Brain microvascular endothelial cell (primary cell): Measurements from ENCODE around the gene CSTF3.
A peak's percentile ranks its signal among the peaks of the same experiment; 100 is the strongest.

Source experiments
- DNase-seq: peaks from one replicate; pipeline ENCODE4 v3.0.0-alpha.2; 2020
- H3K27ac ChIP-seq: fragments of 250-450 bp; sonication (Bioruptor Pico); 2 replicates; pipeline ENCODE4 v1.5.1; 2020; ENCODE audit warnings: mild to moderate bottlenecking, moderate library complexity
- H3K27me3 ChIP-seq: fragments of 250-450 bp; sonication (Bioruptor Pico); replicated peaks from 2 replicates; pipeline ENCODE4 v1.5.1; 2020; ENCODE audit warnings: mild to moderate bottlenecking
- H3K36me3 ChIP-seq: fragments of 250-450 bp; sonication (Bioruptor Pico); replicated peaks from 2 replicates; pipeline ENCODE4 v1.5.1; 2020; ENCODE audit warnings: mild to moderate bottlenecking
- H3K4me3 ChIP-seq: 2 replicates; pipeline ENCODE4 v1.5.1; 2011; ENCODE audit warnings: low read depth, mild to moderate bottlenecking, control low read depth, low read length, moderate library complexity
- in situ Hi-C: cut with HindIII; loops from 2 replicates; pipeline ENCODE4 v1.10.0; 2017; ENCODE audit warnings: low sequenced_read_pairs, low pct_ligation_motif_present
- TF ChIP-seq, protein P1 (sequence below): IDR thresholded peaks from 2 replicates; pipeline ENCODE4 v1.5.1; 2011; ENCODE audit warnings: low read depth, mild to moderate bottlenecking, moderate library complexity, low read length, control low read depth, inconsistent platforms; ENCODE audit errors: missing control alignments

Gene CSTF3

GRCh38 chr11:33161120-33162005, at the start of gene CSTF3:
Gene CSTF3, minus strand, starts transcription at chr11:33161480. Its CDS starts 155 bp downstream, at chr11:33161325.
- DNase-seq: peak; percentile 99
- peak within 1 kb of the TSS; percentile 95 for H3K4me3 ChIP-seq
- peak within 1 kb of the TSS; percentile 89 for H3K27ac ChIP-seq
- no peaks in the 10 kb centered on the region for H3K36me3 ChIP-seq
- in situ Hi-C loops: no loop called here
- no peaks in the 10 kb centered on the region for H3K27me3 ChIP-seq
- TF ChIP-seq, protein P1, sequence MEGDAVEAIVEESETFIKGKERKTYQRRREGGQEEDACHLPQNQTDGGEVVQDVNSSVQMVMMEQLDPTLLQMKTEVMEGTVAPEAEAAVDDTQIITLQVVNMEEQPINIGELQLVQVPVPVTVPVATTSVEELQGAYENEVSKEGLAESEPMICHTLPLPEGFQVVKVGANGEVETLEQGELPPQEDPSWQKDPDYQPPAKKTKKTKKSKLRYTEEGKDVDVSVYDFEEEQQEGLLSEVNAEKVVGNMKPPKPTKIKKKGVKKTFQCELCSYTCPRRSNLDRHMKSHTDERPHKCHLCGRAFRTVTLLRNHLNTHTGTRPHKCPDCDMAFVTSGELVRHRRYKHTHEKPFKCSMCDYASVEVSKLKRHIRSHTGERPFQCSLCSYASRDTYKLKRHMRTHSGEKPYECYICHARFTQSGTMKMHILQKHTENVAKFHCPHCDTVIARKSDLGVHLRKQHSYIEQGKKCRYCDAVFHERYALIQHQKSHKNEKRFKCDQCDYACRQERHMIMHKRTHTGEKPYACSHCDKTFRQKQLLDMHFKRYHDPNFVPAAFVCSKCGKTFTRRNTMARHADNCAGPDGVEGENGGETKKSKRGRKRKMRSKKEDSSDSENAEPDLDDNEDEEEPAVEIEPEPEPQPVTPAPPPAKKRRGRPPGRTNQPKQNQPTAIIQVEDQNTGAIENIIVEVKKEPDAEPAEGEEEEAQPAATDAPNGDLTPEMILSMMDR: peak; percentile 63

- H3K27me3 ChIP-seq: no peaks in the 10 kb centered on the region
- TF ChIP-seq, protein P1: no peak
- H3K27ac ChIP-seq: no peak overlapping the region
- in situ Hi-C loops: no loop called here
- no peak overlapping the region for H3K4me3 ChIP-seq
- no peaks in the 10 kb centered on the region for H3K36me3 ChIP-seq
- no peak for DNase-seq
Measured at GRCh38 chr11:33208150-33208549, 46.9 kb upstream of the CSTF3 start.

GRCh38 chr11:33207408-33207985, 46.2 kb upstream of the CSTF3 start:
- Histone ChIP-seq H3K27ac (no peak overlapping the region), H3K27me3 (no peaks in the 10 kb centered on the region), H3K4me3 (no peak overlapping the region), H3K36me3 (no peaks in the 10 kb centered on the region)
- TF ChIP-seq, protein P1: no peak
- in situ Hi-C loops: no loop called here
- DNase-seq: no peak

GRCh38 chr11:33197915-33198727, 36.8 kb upstream of the CSTF3 start:
- H3K4me3 ChIP-seq: no peak overlapping the region
- no peak for DNase-seq
- H3K36me3 ChIP-seq: no peaks in the 10 kb centered on the region
- in situ Hi-C loops: no loop called here
- TF ChIP-seq, protein P1: no peak
- no peak overlapping the region for H3K27ac ChIP-seq
- H3K27me3 ChIP-seq: no peaks in the 10 kb centered on the region

- no peaks in the 10 kb centered on the region for H3K27me3 ChIP-seq
- H3K27ac ChIP-seq: no peak overlapping the region
- no peak for DNase-seq
- in situ Hi-C loops: no loop called here
- H3K36me3 ChIP-seq: no peaks in the 10 kb centered on the region
- TF ChIP-seq, protein P1: no peak
- H3K4me3 ChIP-seq: no peak overlapping the region
Measured at GRCh38 chr11:33195462-33196173, 34.3 kb upstream of the CSTF3 start.
